Islet precursor cell (in vitro differentiated cells): Measurements from ENCODE around the gene TNIK.
"Not testable (repeated sequence)": the region's sequence is repeated elsewhere in the genome, so short reads cannot be mapped to it uniquely, and the experiment has no call there.

Experiments
- DNase-seq: peaks from one replicate; pipeline ENCODE4 v3.0.0-alpha.2; 2018

The TNIK gene

GRCh38 chr3:171468296-171468906 lies 8.2 kb upstream of the TNIK start:
- DNase-seq = no peak

- no peak for DNase-seq
Observed at GRCh38 chr3:171465763-171466162, 5.6 kb upstream of the TNIK start.

GRCh38 chr3:171464462-171464861 lies 4.3 kb upstream of the TNIK start:
- no peak for DNase-seq

GRCh38 chr3:171462224-171462623 lies 2.0 kb upstream of the TNIK start:
- no peak for DNase-seq

GRCh38 chr3:171461525-171461917 lies 1.3 kb upstream of the TNIK start:
- no peak for DNase-seq

- DNase-seq = peak; percentile 73
Observed at GRCh38 chr3:171460725-171461524, 720 bp upstream of the TNIK start.

- DNase-seq = peak; percentile 66
Observed at GRCh38 chr3:171459137-171459941, 866 bp downstream of the TNIK start.

GRCh38 chr3:171458864-171459136 lies 1.4 kb downstream of the TNIK start:
- DNase-seq = no peak

GRCh38 chr3:171458071-171458863 lies 1.9 kb downstream of the TNIK start:
- no peak for DNase-seq

- DNase-seq = no peak
Observed at GRCh38 chr3:171457607-171458061, 2.6 kb downstream of the TNIK start.

GRCh38 chr3:171456765-171457606 lies 3.2 kb downstream of the TNIK start:
- DNase-seq = no peak

- no peak for DNase-seq
Observed at GRCh38 chr3:171455603-171456550, 4.3 kb downstream of the TNIK start.

GRCh38 chr3:171454041-171454440 lies 6.2 kb downstream of the TNIK start:
- no peak for DNase-seq

GRCh38 chr3:171453180-171453886 lies 6.9 kb downstream of the TNIK start:
- DNase-seq = peak; percentile 66

GRCh38 chr3:171452328-171452727 lies 7.9 kb downstream of the TNIK start:
- DNase-seq = no peak

- no peak for DNase-seq
Observed at GRCh38 chr3:171451915-171452314, 8.3 kb downstream of the TNIK start.

- DNase-seq = not testable (repeated sequence)
Observed at GRCh38 chr3:171447579-171447891, 12.7 kb downstream of the TNIK start.

- no peak for DNase-seq
Observed at GRCh38 chr3:171446801-171447578, 13.2 kb downstream of the TNIK start.

- no peak for DNase-seq
Observed at GRCh38 chr3:171446301-171446700, 13.9 kb downstream of the TNIK start.
